Ascending aorta (tissue), 2 donors: Measurements from ENCODE around the gene PIP5K1B. TPM values are rescaled to one million over a fixed set of nuclear protein-coding genes. Genes with fewer than 3 reads are reported as not detected.

Source experiments
- DNase-seq, 2 donors: peaks; one replicate each; pipeline ENCODE4 v3.0.0-alpha.2; 2019; ENCODE audit warnings: low spot score in 2 of 2
- H3K27ac ChIP-seq, 2 donors: fragments of 200-600 bp; sonication (generic); one replicate each; pipeline ENCODE4 v1.5.1; 2016 to 2017; ENCODE audit warnings: mild to moderate bottlenecking in 1 of 2
- H3K27me3 ChIP-seq: fragments of 200-600 bp; sonication (generic); one replicate; pipeline ENCODE4 v1.5.1; 2017
- H3K36me3 ChIP-seq, 2 donors: fragments of 200-600 bp; sonication (generic); one replicate each; pipeline ENCODE4 v1.5.1; 2016
- H3K4me1 ChIP-seq, 2 donors: fragments of 200-600 bp; sonication (generic); one replicate each; pipeline ENCODE4 v1.5.1; 2016 to 2017; ENCODE audit warnings: mild to moderate bottlenecking in 1 of 2
- H3K4me3 ChIP-seq, 2 donors: fragments of 200-600 bp; sonication (generic); one replicate each; pipeline ENCODE4 v1.5.1; 2016 to 2017; ENCODE audit warnings: mild to moderate bottlenecking in 1 of 2
- H3K9me3 ChIP-seq, 2 donors: fragments of 200-600 bp; sonication (generic); one replicate each; pipeline ENCODE4 v1.5.1; 2016
- intact Hi-C: fragments of 100-400 bp; cut with DNase I; formaldehyde crosslinking; loops from one replicate; pipeline ENCODE4 v1.15.1; 2023
- total RNA-seq: library from RNA; depleted of rRNA; stranded (reverse); fragments of >200 nt; gene quantifications from one replicate; pipeline ENCODE4 v1.1.0, GENCODE V29; 2016
- TF ChIP-seq, protein P1 (sequence below), 3 experiments: fragments of 200-600 bp in 2 of 3; fragments of 450-650 bp in 1 of 3; sonication (generic) in 2 of 3; IDR thresholded peaks; one replicate each; pipeline ENCODE4 v1.5.1; 2016 to 2019; ENCODE audit warnings: antibody characterized with exemption in 3 of 3, mild to moderate bottlenecking in 1 of 3, moderate library complexity in 1 of 3

PIP5K1B gene
- total RNA-seq, 1 donor from 2014 or later = 0.85 TPM

DNA sequence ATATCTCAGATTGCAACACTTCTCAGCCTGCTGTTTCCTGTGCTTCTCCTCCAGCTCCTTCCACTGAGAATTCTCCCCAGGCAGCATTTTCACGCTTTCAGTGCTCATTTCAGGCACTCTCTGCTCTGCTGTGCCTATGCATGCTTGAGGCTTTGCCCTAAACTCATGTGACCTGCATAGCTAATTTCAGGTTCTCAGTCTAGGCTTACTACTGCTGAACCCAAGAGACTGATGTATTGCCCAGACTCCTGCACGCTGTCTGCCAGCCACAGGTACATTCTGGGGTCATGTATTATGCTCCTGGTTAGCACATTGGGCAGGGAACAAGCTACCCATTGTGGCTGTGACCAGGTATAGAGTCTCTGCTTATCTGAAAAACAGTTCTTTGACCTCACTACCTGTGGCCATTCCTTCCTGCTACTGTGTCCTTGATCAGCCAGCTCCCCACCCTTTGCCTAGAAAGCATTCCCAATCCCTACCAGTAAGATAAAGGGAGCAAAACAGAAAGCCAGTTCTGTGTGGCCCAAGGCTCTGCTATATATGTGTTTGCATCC is 34.7 kb downstream of the PIP5K1B start:
- intact Hi-C loops = no loop called here
- DNase-seq = no peak
- Histone ChIP-seq H3K4me1 (no peaks in the 10 kb centered on the region), H3K36me3 (no peaks in the 10 kb centered on the region), H3K27me3 (no peaks in the 10 kb centered on the region), H3K27ac (no peak overlapping the region), H3K9me3 (no peaks in the 10 kb centered on the region), H3K4me3 (no peak overlapping the region)
- TF ChIP-seq, protein P1, sequence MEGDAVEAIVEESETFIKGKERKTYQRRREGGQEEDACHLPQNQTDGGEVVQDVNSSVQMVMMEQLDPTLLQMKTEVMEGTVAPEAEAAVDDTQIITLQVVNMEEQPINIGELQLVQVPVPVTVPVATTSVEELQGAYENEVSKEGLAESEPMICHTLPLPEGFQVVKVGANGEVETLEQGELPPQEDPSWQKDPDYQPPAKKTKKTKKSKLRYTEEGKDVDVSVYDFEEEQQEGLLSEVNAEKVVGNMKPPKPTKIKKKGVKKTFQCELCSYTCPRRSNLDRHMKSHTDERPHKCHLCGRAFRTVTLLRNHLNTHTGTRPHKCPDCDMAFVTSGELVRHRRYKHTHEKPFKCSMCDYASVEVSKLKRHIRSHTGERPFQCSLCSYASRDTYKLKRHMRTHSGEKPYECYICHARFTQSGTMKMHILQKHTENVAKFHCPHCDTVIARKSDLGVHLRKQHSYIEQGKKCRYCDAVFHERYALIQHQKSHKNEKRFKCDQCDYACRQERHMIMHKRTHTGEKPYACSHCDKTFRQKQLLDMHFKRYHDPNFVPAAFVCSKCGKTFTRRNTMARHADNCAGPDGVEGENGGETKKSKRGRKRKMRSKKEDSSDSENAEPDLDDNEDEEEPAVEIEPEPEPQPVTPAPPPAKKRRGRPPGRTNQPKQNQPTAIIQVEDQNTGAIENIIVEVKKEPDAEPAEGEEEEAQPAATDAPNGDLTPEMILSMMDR (IDR thresholded peaks at IDR 0.05) = no peak

DNA sequence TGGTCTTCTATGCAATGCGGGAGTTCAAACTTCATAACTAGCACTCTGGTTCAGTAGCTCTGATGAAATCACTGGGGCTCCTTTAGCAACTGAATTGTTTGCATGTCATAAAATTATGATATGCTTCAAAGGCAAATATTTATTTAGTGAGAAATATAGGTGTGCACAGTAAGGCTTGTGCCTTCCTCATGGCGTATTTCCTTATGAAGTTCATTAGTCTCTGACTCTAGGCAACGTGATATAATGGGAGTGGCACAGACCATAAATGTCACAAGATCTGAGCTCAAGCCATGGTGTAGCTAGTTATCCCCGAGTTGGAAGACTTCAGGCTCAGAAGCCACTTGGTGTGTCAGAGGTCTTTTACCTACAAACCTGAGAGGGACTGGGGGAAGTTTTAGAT is 35.5 kb downstream of the PIP5K1B start:
- Histone ChIP-seq H3K27me3 (no peaks in the 10 kb centered on the region), H3K9me3 (no peaks in the 10 kb centered on the region), H3K36me3 (no peaks in the 10 kb centered on the region), H3K4me1 (no peaks in the 10 kb centered on the region), H3K4me3 (no peak overlapping the region), H3K27ac (no peak overlapping the region)
- DNase-seq = no peak
- TF ChIP-seq, protein P1 (IDR thresholded peaks at IDR 0.05) = no peak
- intact Hi-C loops = no loop called here

DNA sequence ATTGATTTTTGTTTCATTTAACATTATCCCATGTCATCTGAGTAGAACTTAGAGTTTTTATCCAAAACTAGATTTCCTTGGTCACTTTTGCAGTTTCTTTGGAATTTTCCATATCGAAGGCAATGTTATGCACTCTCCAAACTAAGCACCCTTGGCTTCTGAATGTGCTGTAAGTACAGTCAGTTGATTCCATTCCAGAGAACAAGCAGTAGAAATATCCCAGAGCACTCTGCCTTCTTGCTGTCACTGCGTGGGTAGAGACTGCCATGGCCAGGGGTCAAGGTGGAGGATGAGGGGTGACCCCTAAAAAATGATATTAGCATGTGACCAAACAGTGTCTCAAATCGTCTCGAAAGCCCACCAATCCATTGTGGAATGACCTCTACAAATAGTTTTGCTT is 36.2 kb downstream of the PIP5K1B start:
- intact Hi-C loops = no loop called here
- TF ChIP-seq, protein P1 (IDR thresholded peaks at IDR 0.05) = no peak
- H3K36me3 ChIP-seq = no peaks in the 10 kb centered on the region
- H3K4me1 ChIP-seq = no peaks in the 10 kb centered on the region
- H3K4me3 ChIP-seq = no peak overlapping the region
- DNase-seq = no peak
- no peak overlapping the region for H3K27ac ChIP-seq
- no peaks in the 10 kb centered on the region for H3K9me3 ChIP-seq
- no peaks in the 10 kb centered on the region for H3K27me3 ChIP-seq

DNA sequence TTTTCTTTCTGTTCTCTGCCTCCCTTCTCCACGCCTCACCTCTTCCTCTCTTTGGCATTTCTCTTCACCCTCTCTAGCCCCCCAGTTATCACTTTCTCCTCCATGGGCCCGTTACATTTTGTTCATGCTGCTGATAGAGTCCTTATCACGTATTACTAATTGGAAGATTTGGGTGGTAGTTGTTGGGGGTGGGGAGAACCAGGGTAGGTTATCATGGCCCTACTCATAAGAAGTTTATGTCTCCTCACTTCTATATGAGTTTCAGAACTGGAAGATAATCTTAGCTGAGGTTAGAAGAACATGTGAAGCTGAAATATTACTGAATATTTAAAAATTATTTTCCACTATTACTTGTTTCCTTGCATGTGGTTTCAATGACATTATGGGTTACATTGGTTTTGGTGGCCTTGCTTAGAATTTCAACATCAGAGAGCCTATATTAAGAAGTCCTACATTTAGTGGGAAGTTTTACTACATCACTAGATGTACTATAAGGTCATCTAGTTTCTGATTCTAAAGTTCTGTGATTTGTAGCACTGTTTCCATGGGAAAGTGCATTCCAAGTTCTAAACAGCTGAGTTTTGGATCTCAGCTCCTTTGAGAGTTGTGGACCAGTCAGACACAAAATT is 36.8 kb downstream of the PIP5K1B start:
- no peak for DNase-seq
- intact Hi-C loops = no loop called here
- TF ChIP-seq, protein P1 (IDR thresholded peaks at IDR 0.05) = no peak

DNA sequence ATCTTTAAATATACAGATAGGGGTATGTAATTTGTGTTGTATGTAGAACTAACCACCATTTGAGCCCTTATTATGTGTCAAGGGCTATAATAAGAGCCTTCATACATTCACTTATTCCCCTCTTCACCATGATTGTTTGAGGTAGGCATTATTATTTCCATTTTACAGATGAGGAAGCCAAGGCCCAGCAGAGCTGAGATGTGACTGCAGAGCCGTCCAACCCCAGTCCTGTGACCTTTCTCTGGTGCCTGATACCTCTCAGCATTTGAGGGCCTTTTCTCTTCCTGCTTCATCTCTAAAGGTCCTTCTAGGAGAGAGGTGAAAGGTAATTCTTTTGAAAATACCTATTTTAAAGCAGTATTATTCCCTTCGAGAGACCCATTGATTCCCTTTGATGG is 37.3 kb downstream of the PIP5K1B start:
- intact Hi-C loops = no loop called here
- no peak overlapping the region for H3K4me3 ChIP-seq
- H3K27ac ChIP-seq = no peak overlapping the region
- TF ChIP-seq, protein P1 (IDR thresholded peaks at IDR 0.05) = no peak
- no peaks in the 10 kb centered on the region for H3K36me3 ChIP-seq
- H3K4me1 ChIP-seq = no peaks in the 10 kb centered on the region
- no peaks in the 10 kb centered on the region for H3K27me3 ChIP-seq
- no peak for DNase-seq
- H3K9me3 ChIP-seq = no peaks in the 10 kb centered on the region

More for the DNA sequence above, 36.8 kb downstream of the PIP5K1B start:
- Histone ChIP-seq H3K9me3 (no peaks in the 10 kb centered on the region), H3K27me3 (no peaks in the 10 kb centered on the region), H3K27ac (no peak overlapping the region), H3K4me1 (no peaks in the 10 kb centered on the region), H3K4me3 (no peak overlapping the region), H3K36me3 (no peaks in the 10 kb centered on the region)
